NCI-H2107 (cell line): ENCODE measurements around the gene TMEM97.

Experiments used
- DNase-seq: peaks from one replicate; lab custom pipeline; 2025; lab: John Stamatoyannopoulos, UW

TMEM97 gene

GRCh38 chr17:28317099-28317965 lies 1.7 kb upstream of the TMEM97 start:
- DNase-seq = no peak

DNA sequence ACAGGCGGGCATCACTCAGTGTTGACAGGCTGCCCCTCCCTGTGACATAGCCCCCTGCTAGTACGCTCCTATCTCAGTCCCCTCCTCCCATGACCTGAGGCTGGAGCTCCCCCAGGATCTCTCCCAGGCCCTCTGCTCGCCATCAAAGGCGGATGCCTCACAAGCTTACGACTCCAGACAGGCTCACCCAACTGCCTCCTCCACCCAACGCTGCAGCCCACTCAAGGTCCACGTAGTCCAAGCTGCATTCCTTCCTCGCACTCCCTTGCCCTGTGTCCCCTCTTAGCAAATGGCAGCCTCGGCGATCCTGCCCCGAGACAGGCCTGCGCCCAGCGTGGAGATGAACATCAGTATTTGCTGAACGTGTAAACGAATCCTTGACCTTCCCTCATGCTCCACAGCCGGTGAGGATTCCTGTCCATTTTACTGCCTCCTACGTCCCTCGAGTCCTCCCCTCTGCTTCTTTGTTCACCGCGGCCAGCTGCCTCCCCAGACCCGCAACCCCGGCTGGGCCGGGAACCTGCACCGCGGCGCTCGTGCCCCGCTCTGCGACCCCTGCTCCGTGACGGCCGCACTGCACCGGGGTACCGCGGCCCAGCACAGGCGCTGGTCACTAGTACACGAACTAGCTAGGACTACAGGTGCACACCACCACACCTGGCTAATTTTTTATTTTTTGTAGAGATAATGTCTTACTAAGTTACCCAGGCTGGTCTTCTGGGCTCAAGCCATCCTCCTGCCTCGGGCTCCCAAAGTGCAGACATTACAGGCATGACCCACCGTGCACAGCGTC lies 838 bp upstream of the TMEM97 start:
- DNase-seq = no peak

- DNase-seq = no peak
Observed at GRCh38 chr17:28319598-28319935, 567 bp downstream of the TMEM97 start.

GRCh38 chr17:28320215-28321061 lies 1.4 kb downstream of the TMEM97 start:
- DNase-seq = no peak

- DNase-seq = no peak
Observed at GRCh38 chr17:28324267-28324745, 5.3 kb downstream of the TMEM97 start.

DNA sequence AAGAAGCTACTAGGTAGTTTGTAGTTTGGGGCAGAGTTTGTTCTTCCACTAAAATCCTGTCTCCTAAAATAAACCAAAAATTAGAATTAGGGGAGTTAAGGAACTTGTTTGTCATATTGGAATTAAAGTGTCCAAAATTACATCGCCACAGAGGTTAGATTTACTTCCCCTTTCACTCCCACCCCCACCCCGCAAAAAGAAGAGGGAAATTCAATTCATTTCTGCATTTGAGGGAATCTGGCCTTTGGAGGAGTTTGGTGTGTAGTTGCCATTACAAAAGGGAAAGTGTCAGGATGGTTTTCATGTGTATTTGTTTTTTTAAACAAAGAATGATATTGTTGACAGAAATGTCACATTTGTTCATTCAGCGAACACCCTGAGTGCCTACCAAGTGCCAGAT lies 5.8 kb downstream of the TMEM97 start:
- DNase-seq = no peak

DNA sequence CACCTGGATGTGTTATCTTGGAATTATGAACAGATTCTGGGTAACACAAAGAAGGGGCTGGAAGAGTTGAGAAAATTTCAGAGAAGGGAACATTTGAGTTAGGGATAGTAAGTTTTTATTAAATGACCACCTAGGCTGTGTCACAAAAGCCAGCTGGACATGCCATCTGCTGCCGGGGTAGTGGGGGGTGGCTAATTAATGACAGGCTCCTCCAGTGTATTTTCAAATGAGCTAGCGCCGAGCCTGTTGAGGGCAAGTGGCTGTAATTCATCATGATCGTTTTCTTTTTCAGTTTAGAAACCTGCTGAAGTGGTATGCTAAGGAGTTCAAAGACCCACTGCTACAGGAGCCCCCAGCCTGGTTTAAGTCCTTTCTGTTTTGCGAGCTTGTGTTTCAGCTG lies 6.2 kb downstream of the TMEM97 start:
- DNase-seq = no peak

- DNase-seq = no peak
Observed at GRCh38 chr17:28326114-28326513, 7.1 kb downstream of the TMEM97 start.

DNA sequence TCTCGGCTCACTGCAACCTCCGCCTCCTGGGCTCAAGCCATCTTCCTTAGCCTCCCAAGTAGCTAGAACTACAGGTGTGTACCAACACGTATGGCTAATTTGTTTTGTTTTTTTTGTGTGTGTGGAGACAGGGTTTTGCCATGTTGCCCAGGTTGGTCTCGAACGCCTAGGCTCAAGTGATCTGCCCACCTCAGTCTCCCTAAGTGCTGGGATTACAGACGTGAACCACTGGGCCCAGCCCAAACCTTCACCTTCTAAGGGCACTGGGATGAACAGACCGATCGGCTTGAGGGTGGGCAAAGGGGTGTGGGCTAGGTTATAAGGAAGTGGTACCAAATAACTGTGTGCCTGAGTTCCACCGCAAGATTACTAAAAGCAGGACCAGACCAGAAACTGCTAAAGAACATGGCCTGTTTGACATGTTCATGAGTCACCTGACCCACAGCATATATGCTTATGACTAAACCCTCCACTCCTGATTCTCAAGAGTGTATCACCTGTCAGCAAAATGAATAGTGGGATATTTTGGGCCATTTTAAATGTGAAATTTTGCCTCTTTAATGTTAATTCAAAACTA lies 8.1 kb downstream of the TMEM97 start:
- no peak for DNase-seq

DNA sequence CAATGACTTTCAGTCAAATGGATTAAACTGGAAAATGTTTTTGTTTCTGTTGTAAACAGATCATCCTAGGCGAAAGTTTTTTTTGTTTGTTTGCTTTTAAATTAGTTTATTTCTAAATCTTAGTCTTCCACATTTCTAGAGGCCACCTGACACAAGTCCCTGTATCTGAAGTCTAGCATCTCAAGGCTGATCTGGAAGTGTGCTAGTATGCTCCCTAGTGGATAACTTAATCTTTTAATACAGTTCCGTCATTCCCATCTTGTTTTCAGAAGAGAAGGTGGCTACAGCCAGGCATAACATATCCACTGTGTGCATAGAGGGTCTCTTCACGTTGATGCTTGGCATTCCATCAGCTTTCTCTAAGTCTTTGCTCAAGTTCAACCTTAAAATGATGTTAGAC lies 8.7 kb downstream of the TMEM97 start:
- DNase-seq = no peak

DNA sequence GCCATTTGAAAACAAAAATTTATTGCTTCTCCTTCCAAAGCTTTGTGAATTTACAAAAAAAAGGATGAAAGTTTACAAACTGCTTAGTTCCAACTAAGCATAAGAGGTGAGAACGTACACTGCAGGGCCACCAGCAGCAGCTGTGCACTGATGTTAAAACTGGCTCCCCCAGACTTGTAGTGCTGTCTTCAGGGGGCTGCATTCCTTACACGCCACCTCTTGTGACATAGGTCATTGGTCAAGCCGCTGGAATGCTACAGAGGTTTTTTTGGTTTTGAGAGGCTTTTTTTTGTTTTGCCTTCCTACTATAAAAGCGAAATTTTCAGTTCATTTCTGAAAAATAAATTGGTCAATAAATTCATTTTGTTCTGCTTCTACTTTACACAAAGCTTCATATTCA lies 9.3 kb downstream of the TMEM97 start:
- DNase-seq = no peak

GRCh38 chr17:28330671-28331070 lies 11.7 kb downstream of the TMEM97 start:
- DNase-seq = no peak

GRCh38 chr17:28331891-28332420 lies 13.0 kb downstream of the TMEM97 start:
- DNase-seq = no peak

- DNase-seq = no peak
Observed at GRCh38 chr17:28333083-28333746, 14.2 kb downstream of the TMEM97 start.

DNA sequence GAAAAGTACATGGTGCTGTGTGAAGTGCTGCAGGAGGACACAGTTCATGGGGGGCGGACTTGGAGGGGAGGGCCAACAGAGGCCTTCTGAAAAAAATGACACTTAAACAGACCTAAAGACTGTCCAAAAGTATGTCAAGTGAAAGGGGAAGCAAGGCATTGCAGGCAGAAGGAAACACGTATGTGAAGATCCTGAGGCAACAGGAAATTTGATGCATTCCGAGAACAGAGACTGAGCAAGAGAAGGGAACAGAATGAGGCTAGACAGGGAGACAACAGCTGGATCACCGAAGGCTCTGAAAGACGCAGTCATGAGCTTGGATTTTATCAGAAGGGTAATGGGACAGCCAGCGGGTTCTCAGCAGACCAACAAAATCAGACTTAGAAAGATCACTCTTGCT lies 15.2 kb downstream of the TMEM97 start:
- DNase-seq = no peak

DNA sequence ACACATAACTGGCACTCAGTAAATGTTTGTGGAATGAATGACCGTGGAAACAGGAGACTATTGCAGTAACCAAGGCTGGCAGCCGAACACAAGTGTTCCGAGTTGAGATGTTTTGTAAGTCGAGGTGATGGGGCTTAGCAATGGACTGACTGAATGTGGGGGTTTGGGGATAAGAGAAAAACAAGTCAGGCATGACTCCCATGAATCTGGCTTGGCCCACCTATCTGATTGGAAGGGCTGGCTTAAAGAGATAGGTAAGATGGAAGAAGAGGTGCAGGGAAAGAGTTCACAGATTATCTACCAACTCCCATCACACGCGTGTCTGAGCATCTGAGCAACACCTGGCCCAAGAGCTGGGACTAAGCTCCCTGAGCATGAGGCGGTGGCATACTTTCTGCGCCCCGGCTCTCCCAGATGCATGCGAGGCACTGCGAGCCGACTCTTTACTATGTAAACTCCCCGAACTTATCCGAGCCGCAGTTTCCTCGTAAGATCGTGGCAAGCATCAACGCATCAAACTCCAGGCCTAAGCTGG lies 15.7 kb downstream of the TMEM97 start:
- DNase-seq = no peak

- DNase-seq = peak; percentile 96
Observed at GRCh38 chr17:28335201-28335958, 16.4 kb downstream of the TMEM97 start, which contains the start of the genes IFT20 and TNFAIP1. TSS of gene IFT20 (minus strand) at chr17:28335472. CDS start at chr17:28331985, 3,487 bp downstream. TSS of gene TNFAIP1 (plus strand) at chr17:28335761. CDS start at chr17:28339522, 3,761 bp downstream.

DNA sequence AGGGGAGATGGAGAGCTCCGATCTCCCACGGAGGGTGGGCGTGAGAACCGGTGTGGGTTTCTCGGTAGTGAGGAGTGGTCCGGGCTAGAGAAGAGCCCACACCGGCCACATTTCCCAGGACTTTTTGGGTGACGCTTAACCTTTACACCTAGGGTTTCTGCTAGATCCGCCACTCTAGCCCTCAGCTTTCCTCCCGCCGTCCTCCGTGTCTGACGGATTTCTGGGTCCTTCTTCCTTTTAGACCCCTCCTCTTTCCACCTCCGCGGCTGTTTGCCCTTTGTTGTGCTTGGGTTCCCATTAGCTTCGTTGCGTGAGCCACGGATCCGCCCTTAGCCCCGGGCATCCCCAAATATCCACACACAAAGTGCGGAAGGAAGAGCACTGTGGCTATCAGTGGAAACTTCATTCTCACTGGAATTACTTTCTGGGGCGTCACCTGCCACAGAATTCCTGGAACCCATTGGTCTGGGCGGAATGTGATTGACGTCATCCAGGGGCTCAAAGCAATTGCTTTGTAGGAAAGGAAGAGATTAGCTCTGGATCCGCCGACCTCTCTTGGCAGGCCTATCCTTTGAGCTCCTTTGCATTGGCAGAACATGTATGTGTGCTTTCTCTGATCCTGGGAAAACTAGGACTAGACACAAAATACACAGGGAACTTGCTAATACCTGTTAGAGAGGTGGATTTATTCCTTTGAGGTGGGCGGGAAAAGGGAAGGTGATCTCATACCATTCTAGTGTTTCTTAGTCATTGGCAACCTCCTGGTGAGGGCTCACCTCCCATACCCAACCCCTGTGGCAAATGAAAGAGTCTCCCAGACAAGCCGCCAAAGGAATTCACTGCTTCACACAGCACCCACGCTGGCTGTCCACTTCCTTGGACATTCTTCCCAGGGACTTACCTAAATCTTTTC lies 17.2 kb downstream of the TMEM97 start:
- no peak for DNase-seq
